Retinal pigment epithelial cell (primary cell): ENCODE results near the gene GDPD5.

Experiments used
- DNase-seq: peaks from one replicate; pipeline ENCODE4 v3.0.0-alpha.2; 2010; ENCODE audit warnings: low read depth
- H3K4me3 ChIP-seq: 2 replicates; pipeline ENCODE4 v1.5.1; 2011; ENCODE audit warnings: mild to moderate bottlenecking, low read length, control low read depth, moderate library complexity
- CTCF ChIP-seq: conservative IDR thresholded peaks from 2 replicates; pipeline ENCODE4 v1.5.1; 2011; ENCODE audit warnings: low read depth, low read length, control low read depth, inconsistent platforms

Gene GDPD5

GRCh38 chr11:75525433-75526191, at the start of gene GDPD5:
Gene GDPD5, minus strand, starts transcription at chr11:75525941. Its CDS starts 48,206 bp downstream, at chr11:75477735.
- peak; percentile 44 for TF ChIP-seq CTCF
- peak within 1 kb of the TSS; percentile 77 for H3K4me3 ChIP-seq
- DNase-seq, result peak; percentile 33

GRCh38 chr11:75574698-75575602, 49.2 kb upstream of the GDPD5 start:
- H3K4me3 ChIP-seq, result no peak overlapping the region
- TF ChIP-seq CTCF, result peak; percentile 34
- no peak for DNase-seq

- no peak for TF ChIP-seq CTCF
- no peak overlapping the region for H3K4me3 ChIP-seq
- DNase-seq, result no peak
Measured at GRCh38 chr11:75572744-75573143, 47.0 kb upstream of the GDPD5 start.

GRCh38 chr11:75571625-75572024, 45.9 kb upstream of the GDPD5 start:
- DNase-seq, result no peak
- TF ChIP-seq CTCF, result no peak

GRCh38 chr11:75570559-75571139, 44.9 kb upstream of the GDPD5 start:
- no peak overlapping the region for H3K4me3 ChIP-seq
- TF ChIP-seq CTCF, result no peak
- DNase-seq, result no peak

More at GRCh38 chr11:75571625-75572024, 45.9 kb upstream of the GDPD5 start:
- no peak overlapping the region for H3K4me3 ChIP-seq

GRCh38 chr11:75568616-75569219, 43.0 kb upstream of the GDPD5 start:
- TF ChIP-seq CTCF, result no peak
- no peak for DNase-seq
- H3K4me3 ChIP-seq, result no peak overlapping the region
